Motor neuron (in vitro differentiated cells): ENCODE data around the gene THRAP3. TPM values are rescaled to one million over a fixed set of nuclear protein-coding genes. Genes with fewer than 3 reads are reported as not detected.

Source experiments
- ATAC-seq, 8 experiments: fragments of 200-7000 bp; cut with Tn5 transposase; replicated peaks in 6 of 8; 2 replicates each; pipeline ENCODE4 v1.8.0; 2021; ENCODE audit warnings: mild to moderate bottlenecking in 8 of 8, moderate library complexity in 8 of 8
- H3K27ac ChIP-seq, 2 donors: fragments of 250-450 bp; sonication (Bioruptor Pico); 2 replicates each; pipeline ENCODE4 v1.9.0; 2021; ENCODE audit warnings: antibody characterized with exemption in 2 of 2, mild to moderate bottlenecking in 2 of 2, moderate library complexity in 1 of 2
- H3K4me1 ChIP-seq, 2 donors: fragments of 250-450 bp; sonication (Bioruptor Pico); replicated peaks in 1 of 2; 2 replicates each; pipeline ENCODE4 v1.6.1; 2021; ENCODE audit warnings: antibody characterized with exemption in 2 of 2, mild to moderate bottlenecking in 2 of 2, moderate library complexity in 1 of 2
- H3K4me3 ChIP-seq, 5 donors: fragments of 250-450 bp; sonication (Bioruptor Pico); 2 replicates each; pipeline ENCODE4 v1.9.0; 2021; ENCODE audit warnings: antibody characterized with exemption in 5 of 5, mild to moderate bottlenecking in 5 of 5, moderate library complexity in 4 of 5
- WGBS, 10 experiments: fragments of 450-650 bp; shearing (Covaris generic); methylation state at CpG; one replicate each; pipeline ENCODE4 v1.0.0; 2022; 5-methylcytosine and 5-hydroxymethylcytosine counted together
- in situ Hi-C, 9 experiments: fragments of 400-800 bp; cut with MboI; loops; one replicate each; pipeline ENCODE4 v1.15.0; 2021; ENCODE audit warnings: low sequenced_read_pairs in 9 of 9, low pct_unique_long_range_greater_than_20kb in 2 of 9; ENCODE audit not compliant: unreplicated experiment in 9 of 9
- total RNA-seq, 8 experiments: library from RNA; unstranded; fragments of 300-600 nt; gene quantifications; 2 replicates each; pipeline versions ENCODE4 v1.2.3 to v1.2.4, GENCODE V29; 2022

The THRAP3 gene, protein sequence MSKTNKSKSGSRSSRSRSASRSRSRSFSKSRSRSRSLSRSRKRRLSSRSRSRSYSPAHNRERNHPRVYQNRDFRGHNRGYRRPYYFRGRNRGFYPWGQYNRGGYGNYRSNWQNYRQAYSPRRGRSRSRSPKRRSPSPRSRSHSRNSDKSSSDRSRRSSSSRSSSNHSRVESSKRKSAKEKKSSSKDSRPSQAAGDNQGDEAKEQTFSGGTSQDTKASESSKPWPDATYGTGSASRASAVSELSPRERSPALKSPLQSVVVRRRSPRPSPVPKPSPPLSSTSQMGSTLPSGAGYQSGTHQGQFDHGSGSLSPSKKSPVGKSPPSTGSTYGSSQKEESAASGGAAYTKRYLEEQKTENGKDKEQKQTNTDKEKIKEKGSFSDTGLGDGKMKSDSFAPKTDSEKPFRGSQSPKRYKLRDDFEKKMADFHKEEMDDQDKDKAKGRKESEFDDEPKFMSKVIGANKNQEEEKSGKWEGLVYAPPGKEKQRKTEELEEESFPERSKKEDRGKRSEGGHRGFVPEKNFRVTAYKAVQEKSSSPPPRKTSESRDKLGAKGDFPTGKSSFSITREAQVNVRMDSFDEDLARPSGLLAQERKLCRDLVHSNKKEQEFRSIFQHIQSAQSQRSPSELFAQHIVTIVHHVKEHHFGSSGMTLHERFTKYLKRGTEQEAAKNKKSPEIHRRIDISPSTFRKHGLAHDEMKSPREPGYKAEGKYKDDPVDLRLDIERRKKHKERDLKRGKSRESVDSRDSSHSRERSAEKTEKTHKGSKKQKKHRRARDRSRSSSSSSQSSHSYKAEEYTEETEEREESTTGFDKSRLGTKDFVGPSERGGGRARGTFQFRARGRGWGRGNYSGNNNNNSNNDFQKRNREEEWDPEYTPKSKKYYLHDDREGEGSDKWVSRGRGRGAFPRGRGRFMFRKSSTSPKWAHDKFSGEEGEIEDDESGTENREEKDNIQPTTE
- 100 to 1,000 TPM in 6 of 8 experiments, 10 to 100 TPM in 2; 72.6 to 139 (median 104) TPM for total RNA-seq

DNA sequence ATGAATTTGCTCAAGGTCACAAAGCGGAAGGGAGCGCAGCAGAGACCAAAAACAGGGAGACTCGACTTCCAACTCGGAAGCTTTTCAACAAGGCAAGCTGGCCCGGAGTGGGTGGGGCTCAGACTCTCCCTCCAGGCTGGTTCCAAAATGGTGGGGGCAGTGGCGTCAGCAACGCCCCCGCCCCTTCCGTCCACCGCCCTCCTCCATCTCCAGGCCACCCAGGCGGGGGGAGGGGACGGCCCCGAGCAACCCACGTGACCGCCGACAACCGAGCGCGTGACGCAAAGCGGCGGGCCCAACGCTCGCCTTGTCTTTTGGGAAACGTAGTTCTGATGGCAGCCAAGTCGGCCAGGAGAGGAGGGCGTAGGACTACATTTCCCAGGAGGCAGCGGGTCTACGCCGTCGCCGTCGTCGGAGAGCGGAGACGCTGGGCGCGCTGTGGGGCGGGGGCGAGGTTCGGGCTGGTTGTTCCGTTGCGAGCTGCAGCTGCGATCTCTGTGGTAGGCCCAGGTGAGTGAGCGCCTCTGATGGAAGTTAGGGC is at the start of gene THRAP3:
TSS of gene THRAP3 (plus strand) at position 448 of the 541 bp plus-strand sequence. CDS start 58,121 bp downstream, outside the sequence.
- in situ Hi-C loops = no loop called here
- peak; percentile 87 to 97 (median 96) for ATAC-seq
- Histone ChIP-seq H3K4me3 (peak within 1 kb of the TSS; percentile 66 to 77 (median 73)), H3K4me1 (peaks cover 11 to 17% of the 10 kb centered on the region in 2 donors), H3K27ac (peak within 1 kb of the TSS; percentile 92 to 98)
- WGBS, 10 experiments = 0 to 8% (median 0%) methylated on average over 1 to 20 of the region's 45 CpGs; no CpG with 5 or more reads in 3 of the 10 experiments

DNA sequence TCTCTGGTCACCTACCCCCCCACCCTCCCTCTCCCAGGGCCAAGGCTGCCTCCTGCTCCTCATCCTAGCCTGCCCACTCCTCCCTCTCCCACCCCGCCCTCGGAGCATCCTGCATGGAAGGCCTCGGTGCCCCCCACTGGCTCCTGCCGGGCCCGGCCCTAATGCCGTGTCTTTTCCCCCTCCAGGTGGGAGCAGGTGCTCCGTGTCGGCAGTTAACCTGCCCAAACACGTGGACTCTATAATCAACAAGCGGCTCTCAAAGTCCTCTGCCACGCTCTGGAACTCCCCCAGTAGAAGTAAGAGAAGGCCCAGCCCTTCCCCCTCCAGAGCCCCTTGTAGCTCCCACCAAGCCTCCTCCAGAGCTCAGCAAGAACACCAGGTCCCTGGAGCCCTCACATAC is 49.5 kb upstream of the THRAP3 start:
- in situ Hi-C loops = loop anchor here in 3 of 9 experiments (25.0 kb wide), 2 partner anchors 113 to 238 kb away; no protein-coding TSS in a partner anchor
- H3K4me3 ChIP-seq = no peak overlapping the region
- ATAC-seq = no peak
- WGBS, 10 experiments = no CpG with 5 or more reads among the region's 11 CpGs
- peaks cover 4 to 6% of the 10 kb centered on the region in 2 donors for H3K4me1 ChIP-seq
- no peak overlapping the region for H3K27ac ChIP-seq

DNA sequence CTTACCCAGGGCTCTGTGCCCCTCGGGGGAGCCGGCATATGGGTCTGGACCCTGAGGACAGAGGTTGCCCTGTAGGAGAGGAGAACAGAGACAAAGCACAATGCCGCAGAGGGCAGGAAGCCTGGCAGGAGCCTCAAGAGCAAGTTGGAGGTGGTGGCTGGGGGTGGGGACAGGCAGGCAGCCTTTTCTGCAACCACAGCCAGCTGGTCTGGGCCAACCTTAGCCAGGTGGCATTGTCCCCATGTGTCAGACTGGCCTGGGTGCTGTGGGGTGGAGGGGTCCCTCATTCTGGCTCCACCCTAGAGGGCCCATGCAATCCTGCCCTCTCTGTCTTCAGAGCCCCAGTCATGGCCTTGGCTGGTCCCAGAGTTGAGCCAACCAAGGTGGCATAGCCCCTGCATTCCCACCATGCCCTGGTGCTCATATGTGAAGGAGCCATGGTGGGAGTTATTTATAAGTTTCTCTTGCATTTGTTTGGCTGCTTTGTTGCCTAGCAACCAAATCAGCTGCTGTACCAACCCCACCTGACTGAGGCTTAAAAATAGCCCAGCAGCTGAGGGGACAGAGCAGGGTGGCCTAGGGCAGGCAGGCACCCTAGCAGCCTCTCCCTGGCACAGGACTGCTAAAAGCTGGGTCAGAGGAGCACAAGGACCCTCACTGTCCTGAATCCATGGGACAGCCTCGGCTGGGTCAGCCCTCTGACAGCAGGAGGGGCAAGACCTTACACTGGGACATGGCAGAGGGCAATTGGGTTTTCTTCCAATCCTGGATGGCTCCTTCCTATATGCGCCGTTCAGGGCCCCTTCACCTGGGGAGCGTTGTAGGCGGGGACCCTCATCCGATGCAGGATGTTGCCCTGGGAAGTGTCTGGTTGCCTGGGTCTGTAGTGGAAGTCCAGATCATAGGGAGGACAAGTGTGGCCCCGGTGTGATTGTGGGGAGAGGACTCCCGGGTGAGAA is 48.8 kb upstream of the THRAP3 start:
- in situ Hi-C loops = no loop called here
- H3K4me3 ChIP-seq = no peak overlapping the region
- no peak overlapping the region for H3K27ac ChIP-seq
- peaks cover 4 to 6% of the 10 kb centered on the region in 2 donors for H3K4me1 ChIP-seq
- peak; percentile 78 to 86 (median 83) for ATAC-seq
- WGBS, 10 experiments = 60 to 100% (median 83%) methylated on average over 1 to 10 of the region's 11 CpGs; no CpG with 5 or more reads in 4 of the 10 experiments

- no peak overlapping the region for H3K27ac ChIP-seq
- no peak overlapping the region for H3K4me3 ChIP-seq
- 87 to 100% (median 93%) methylated on average over 3 to 35 of the region's 76 CpGs; no CpG with 5 or more reads in 4 of the 10 experiments for WGBS, 10 experiments
- in situ Hi-C loops = no loop called here
- ATAC-seq = peak in 1 of 8 experiments; percentile 2
- H3K4me1 ChIP-seq = peaks cover 4 to 6% of the 10 kb centered on the region in 2 donors
Measured at GRCh38 chr1:36176106-36176949, 47.9 kb upstream of the THRAP3 start.

GRCh38 chr1:36177589-36178431 is 46.4 kb upstream of the THRAP3 start:
- no peak for ATAC-seq
- Histone ChIP-seq H3K4me1 (peaks cover 4 to 6% of the 10 kb centered on the region in 2 donors), H3K27ac (no peak overlapping the region), H3K4me3 (no peak overlapping the region)
- WGBS, 10 experiments = 89 to 100% (median 95%) methylated on average over 2 to 7 of the region's 33 CpGs; no CpG with 5 or more reads in 6 of the 10 experiments
- in situ Hi-C loops = no loop called here

- no peak overlapping the region for H3K4me3 ChIP-seq
- ATAC-seq = no peak
- 85 to 100% (median 93%) methylated on average over 2 to 19 of the region's 62 CpGs; no CpG with 5 or more reads in 6 of the 10 experiments for WGBS, 10 experiments
- in situ Hi-C loops = no loop called here
- no peak overlapping the region for H3K27ac ChIP-seq
- H3K4me1 ChIP-seq = peaks cover 4 to 6% of the 10 kb centered on the region in 2 donors
Measured at GRCh38 chr1:36178471-36179219, 45.6 kb upstream of the THRAP3 start.

- in situ Hi-C loops = no loop called here
- no peak for ATAC-seq
- WGBS, 10 experiments = 90 to 100% (median 95%) methylated on average over 1 to 12 of the region's 19 CpGs; no CpG with 5 or more reads in 5 of the 10 experiments
- Histone ChIP-seq H3K4me1 (peaks cover 4 to 6% of the 10 kb centered on the region in 2 donors), H3K4me3 (no peak overlapping the region), H3K27ac (no peak overlapping the region)
Measured at GRCh38 chr1:36179220-36179600, 45.0 kb upstream of the THRAP3 start.

- 49 to 57% methylated on average over 1 to 2 of the region's 2 CpGs; no CpG with 5 or more reads in 8 of the 10 experiments for WGBS, 10 experiments
- ATAC-seq = peak in 3 of 8 experiments; percentile 14 to 27 (median 19)
- H3K4me3 ChIP-seq = no peak overlapping the region
- in situ Hi-C loops = loop anchor here in 2 of 9 experiments (10.0 kb wide), 1 partner anchor 78 kb away; no protein-coding TSS in a partner anchor
- peaks cover 0 to 1% of the 10 kb centered on the region in 2 donors for H3K4me1 ChIP-seq
- no peak overlapping the region for H3K27ac ChIP-seq
Measured at GRCh38 chr1:36182734-36183133, 41.5 kb upstream of the THRAP3 start.

GRCh38 chr1:36183309-36183856 is 40.9 kb upstream of the THRAP3 start:
- Histone ChIP-seq H3K4me1 (peaks cover 0 to 5% of the 10 kb centered on the region in 2 donors), H3K27ac (no peak overlapping the region), H3K4me3 (no peak overlapping the region)
- no peak for ATAC-seq
- in situ Hi-C loops = loop anchor here in 2 of 9 experiments (10.0 kb wide), 1 partner anchor 79 kb away; no protein-coding TSS in a partner anchor
- 88 to 100% (median 97%) methylated on average over 1 to 2 of the region's 2 CpGs; no CpG with 5 or more reads in 2 of the 10 experiments for WGBS, 10 experiments
